Measurements from ENCODE around the gene TYW5. TPM values are rescaled to one million over a fixed set of nuclear protein-coding genes. Genes with fewer than 3 reads are reported as not detected.

The TYW5 gene
- polyA plus RNA-seq, 3 donors: 1.5 to 3.5 (median 1.6) TPM

GRCh38 chr2:199882667-199883066 is 72.6 kb downstream of the TYW5 start:
- Histone ChIP-seq H3K4me3 (replicated peaks in 1 of 3; ENCODE audit: low read depth in 2 of 3, low read length in 3 of 3) (no peak overlapping the region), H3K27ac (ENCODE audit: low read depth in 1 of 2, low read length in 2 of 2) (no peak overlapping the region), H3K4me2 (replicated peaks; ENCODE audit: extremely low read depth, low read length, poor library complexity, severe bottlenecking) (no peak overlapping the region), H3K9ac (ENCODE audit: insufficient read depth, low read length, poor library complexity, severe bottlenecking) (no peak overlapping the region), H3K9me3 (replicated peaks in 1 of 2; ENCODE audit: control insufficient read depth in 1 of 2, insufficient read depth in 1 of 2, low read length in 2 of 2) (no peaks in the 10 kb centered on the region), H4K20me1 (ENCODE audit: insufficient read depth, low read length) (no peaks in the 10 kb centered on the region), H3K27me3 (ENCODE audit: control insufficient read depth in 2 of 2, insufficient read depth in 2 of 2, low read length in 2 of 2) (no peaks in the 10 kb centered on the region), H3K4me1 (ENCODE audit: control insufficient read depth in 1 of 2, insufficient read depth in 2 of 2, low read length in 2 of 2) (no peaks in the 10 kb centered on the region), H3K79me2 (ENCODE audit: insufficient read depth, low read length) (no peaks in the 10 kb centered on the region), H2AFZ (ENCODE audit: insufficient read depth, low read depth, low read length, poor library complexity, severe bottlenecking) (no peak overlapping the region), H3K36me3 (replicated peaks in 1 of 2; ENCODE audit: control insufficient read depth in 1 of 2, insufficient read depth in 2 of 2, low read length in 2 of 2) (no peaks in the 10 kb centered on the region)
- no peak overlapping the region for H3K4me3 Mint-ChIP-seq
- H3K27ac Mint-ChIP-seq: no peak overlapping the region
- no peak for DNase-seq
- intact Hi-C loops (cut with micrococcal nuclease): no loop called here
- peaks cover 0 to 1% (median 0%) of the 10 kb centered on the region in 3 donors for H3K27me3 Mint-ChIP-seq (ENCODE audit: low read depth in 3 of 3)
- no peak for TF ChIP-seq CTCF (IDR thresholded peaks at IDR 0.05)
- no peaks in the 10 kb centered on the region for H3K4me1 Mint-ChIP-seq
- H3K9me3 Mint-ChIP-seq: peaks cover 0 to 7% (median 2%) of the 10 kb centered on the region in 7 donors
- H3K36me3 Mint-ChIP-seq: no peaks in the 10 kb centered on the region

Small RNA genes lying within 50 kb of the gene (small RNA-seq; reads per million reads assigned to genes)
- gene RN7SL717P (ENCODE audit: insufficient read length, low read depth): not detected

Other genes starting within 250 kb of the TYW5 start
- gene FTCDNL1, start 104.3 kb downstream of the TYW5 start, polyA plus RNA-seq: 1 to 10 TPM; 2.4 to 7.3 (median 4.1) TPM
- gene C2orf69, start 44.2 kb downstream of the TYW5 start, polyA plus RNA-seq: 1 to 10 TPM; 5.5 to 9.4 (median 6.9) TPM
- 10 to 100 TPM in 1 of 3 donors, 1 to 10 TPM in 2; 2.6 to 13.3 (median 7.6) TPM for gene MAIP1, start 91 bp upstream of the TYW5 start, polyA plus RNA-seq

Data from CD14-positive monocyte (primary cell).